SK-N-MC (cell line): ENCODE results near the gene BMP6.

Source experiments
- DNase-seq: peaks from one replicate; pipeline ENCODE4 v3.0.0-alpha.2; 2011; ENCODE audit warnings: low read depth, low spot score
- H3K27ac ChIP-seq: fragments of 200-600 bp; sonication (generic); 2 replicates; pipeline ENCODE4 v1.5.1; 2016; ENCODE audit warnings: mixed run types
- H3K36me3 ChIP-seq: fragments of 200-600 bp; sonication (generic); 2 replicates; pipeline ENCODE4 v1.6.1; 2017; ENCODE audit warnings: antibody characterized with exemption, low read length, mixed read lengths; ENCODE audit not compliant: insufficient read depth
- H3K4me3 ChIP-seq: fragments of 200-600 bp; sonication (generic); 2 replicates; pipeline ENCODE4 v1.5.1; 2016
- H3K9ac ChIP-seq: fragments of 200-600 bp; sonication (generic); 2 replicates; pipeline ENCODE4 v1.8.0; 2017; ENCODE audit warnings: mixed run types, mixed read lengths; ENCODE audit not compliant: insufficient read length
- H3K9me3 ChIP-seq: fragments of 200-600 bp; sonication (generic); 2 replicates; pipeline ENCODE4 v1.6.1; 2017; ENCODE audit warnings: low read depth, mild to moderate bottlenecking, antibody characterized with exemption, low read length, moderate library complexity, mixed read lengths
- EZH2 ChIP-seq: fragments of 200-600 bp; sonication (generic); IDR thresholded peaks from one replicate; pipeline ENCODE4 v1.6.1; 2017; ENCODE audit warnings: antibody characterized with exemption
- FOXP2 ChIP-seq: optimal IDR thresholded peaks from 2 replicates; pipeline ENCODE3; 2011; ENCODE audit warnings: mild to moderate bottlenecking, moderate library complexity; ENCODE audit not compliant: insufficient read depth; ENCODE audit errors: extremely low read length, control extremely low read depth
- POLR2AphosphoS5 ChIP-seq: IDR thresholded peaks from 2 replicates; pipeline ENCODE4 v1.6.1; 2012; ENCODE audit warnings: mild to moderate bottlenecking, low read depth, low read length, borderline replicate concordance

BMP6 gene

DNA sequence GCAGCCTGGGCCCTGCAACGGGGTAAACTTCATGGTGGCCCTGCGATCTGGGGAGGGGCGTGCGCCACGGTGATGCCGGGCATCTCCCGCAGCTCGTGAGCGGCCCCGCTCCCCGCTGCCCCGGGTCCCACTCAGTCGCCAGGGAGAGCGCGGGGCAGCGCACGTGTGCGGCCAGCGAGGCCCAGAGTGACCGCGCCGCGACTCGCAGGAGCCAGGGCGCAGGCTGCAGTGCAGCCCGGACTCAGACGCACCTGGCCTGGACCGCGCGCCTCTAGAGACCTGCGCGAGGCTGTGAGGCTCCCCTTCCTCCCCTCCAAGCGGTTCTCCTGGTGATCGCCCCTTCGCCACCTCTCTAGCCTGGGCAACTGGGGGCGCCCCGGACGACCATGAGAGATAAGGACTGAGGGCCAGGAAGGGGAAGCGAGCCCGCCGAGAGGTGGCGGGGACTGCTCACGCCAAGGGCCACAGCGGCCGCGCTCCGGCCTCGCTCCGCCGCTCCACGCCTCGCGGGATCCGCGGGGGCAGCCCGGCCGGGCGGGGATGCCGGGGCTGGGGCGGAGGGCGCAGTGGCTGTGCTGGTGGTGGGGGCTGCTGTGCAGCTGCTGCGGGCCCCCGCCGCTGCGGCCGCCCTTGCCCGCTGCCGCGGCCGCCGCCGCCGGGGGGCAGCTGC, 652 bp downstream of the BMP6 start:
- no peak overlapping the region for H3K9ac ChIP-seq
- H3K9me3 ChIP-seq: no peaks in the 10 kb centered on the region
- no peaks in the 10 kb centered on the region for H3K36me3 ChIP-seq
- TF ChIP-seq EZH2: no peak
- no peak for TF ChIP-seq FOXP2
- TF ChIP-seq POLR2AphosphoS5: no peak
- H3K27ac ChIP-seq: no peak overlapping the region
- no peak for DNase-seq
- H3K4me3 ChIP-seq: peak overlapping the region; percentile 88

DNA sequence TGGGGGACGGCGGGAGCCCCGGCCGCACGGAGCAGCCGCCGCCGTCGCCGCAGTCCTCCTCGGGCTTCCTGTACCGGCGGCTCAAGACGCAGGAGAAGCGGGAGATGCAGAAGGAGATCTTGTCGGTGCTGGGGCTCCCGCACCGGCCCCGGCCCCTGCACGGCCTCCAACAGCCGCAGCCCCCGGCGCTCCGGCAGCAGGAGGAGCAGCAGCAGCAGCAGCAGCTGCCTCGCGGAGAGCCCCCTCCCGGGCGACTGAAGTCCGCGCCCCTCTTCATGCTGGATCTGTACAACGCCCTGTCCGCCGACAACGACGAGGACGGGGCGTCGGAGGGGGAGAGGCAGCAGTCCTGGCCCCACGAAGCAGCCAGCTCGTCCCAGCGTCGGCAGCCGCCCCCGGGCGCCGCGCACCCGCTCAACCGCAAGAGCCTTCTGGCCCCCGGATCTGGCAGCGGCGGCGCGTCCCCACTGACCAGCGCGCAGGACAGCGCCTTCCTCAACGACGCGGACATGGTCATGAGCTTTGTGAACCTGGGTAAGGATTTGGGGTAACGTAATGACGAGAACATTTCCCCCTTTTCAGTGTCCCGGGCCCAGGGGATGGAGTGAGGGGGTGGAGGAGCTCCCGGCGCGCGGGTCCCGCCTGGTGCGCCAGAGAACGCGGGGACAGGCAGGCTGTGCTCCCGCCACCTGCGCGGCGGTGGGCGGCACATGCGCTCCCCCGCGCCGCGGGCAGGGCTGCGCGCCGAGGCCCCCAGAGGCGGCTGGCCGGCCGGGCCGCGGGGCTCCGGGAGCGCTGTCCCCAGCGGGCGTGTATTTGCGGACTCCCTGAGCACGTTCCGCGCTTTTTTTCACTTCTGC, 1.4 kb downstream of the BMP6 start:
- no peak for DNase-seq
- H3K36me3 ChIP-seq: no peaks in the 10 kb centered on the region
- peak overlapping the region; percentile 88 for H3K4me3 ChIP-seq
- TF ChIP-seq POLR2AphosphoS5 (no peak), FOXP2 (no peak), EZH2 (no peak)
- H3K9me3 ChIP-seq: no peaks in the 10 kb centered on the region
- no peak overlapping the region for H3K27ac ChIP-seq
- H3K9ac ChIP-seq: peak overlapping the region; percentile 42

DNA sequence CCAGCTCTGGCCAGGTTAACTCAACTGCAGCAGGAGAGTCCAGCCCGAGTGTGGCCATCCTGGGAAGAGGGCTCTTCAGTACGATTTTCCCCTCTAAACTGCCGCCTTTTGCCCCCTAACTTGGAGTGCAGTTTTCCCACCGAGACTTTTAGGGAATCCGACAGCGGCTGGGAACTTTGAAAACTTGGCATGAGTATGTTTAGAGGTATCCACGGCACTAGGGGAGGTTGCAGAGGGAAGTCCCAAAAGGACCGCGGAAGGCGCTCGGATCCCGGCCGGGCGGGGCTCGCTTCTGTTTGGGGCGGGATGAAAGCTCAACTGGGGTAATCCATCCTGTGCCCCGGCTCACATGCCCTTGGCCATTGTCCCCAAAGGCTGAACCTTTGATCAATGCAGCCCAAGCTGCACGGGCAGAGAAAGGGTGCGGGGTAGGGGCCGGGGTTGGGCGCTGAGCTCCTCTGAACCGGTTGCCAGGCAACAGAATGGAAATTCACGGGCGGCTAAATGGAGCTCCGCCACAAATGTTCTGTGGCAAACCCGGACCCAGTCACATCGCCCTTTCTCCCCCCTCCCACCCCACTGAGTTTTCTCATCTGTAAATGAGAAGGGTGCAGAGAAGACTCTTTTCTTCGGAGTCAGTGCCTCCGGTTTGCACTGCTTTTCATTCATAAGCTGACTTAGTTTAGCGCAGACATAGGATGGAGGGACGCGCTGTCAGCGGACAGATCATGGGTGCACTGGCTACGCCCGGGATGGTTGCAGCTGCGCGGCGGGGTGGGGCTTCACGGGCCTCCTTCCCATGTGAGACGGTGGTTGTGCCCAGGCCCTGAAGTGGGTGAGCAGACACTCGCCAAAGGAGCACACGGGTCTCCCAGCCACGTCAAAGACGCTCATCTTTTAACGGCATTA, 2.3 kb downstream of the BMP6 start:
- Histone ChIP-seq H3K27ac (no peak overlapping the region), H3K9me3 (no peaks in the 10 kb centered on the region), H3K36me3 (no peaks in the 10 kb centered on the region), H3K9ac (no peak overlapping the region), H3K4me3 (peak overlapping the region; percentile 88)
- TF ChIP-seq POLR2AphosphoS5 (no peak), FOXP2 (no peak), EZH2 (no peak)
- DNase-seq: no peak

DNA sequence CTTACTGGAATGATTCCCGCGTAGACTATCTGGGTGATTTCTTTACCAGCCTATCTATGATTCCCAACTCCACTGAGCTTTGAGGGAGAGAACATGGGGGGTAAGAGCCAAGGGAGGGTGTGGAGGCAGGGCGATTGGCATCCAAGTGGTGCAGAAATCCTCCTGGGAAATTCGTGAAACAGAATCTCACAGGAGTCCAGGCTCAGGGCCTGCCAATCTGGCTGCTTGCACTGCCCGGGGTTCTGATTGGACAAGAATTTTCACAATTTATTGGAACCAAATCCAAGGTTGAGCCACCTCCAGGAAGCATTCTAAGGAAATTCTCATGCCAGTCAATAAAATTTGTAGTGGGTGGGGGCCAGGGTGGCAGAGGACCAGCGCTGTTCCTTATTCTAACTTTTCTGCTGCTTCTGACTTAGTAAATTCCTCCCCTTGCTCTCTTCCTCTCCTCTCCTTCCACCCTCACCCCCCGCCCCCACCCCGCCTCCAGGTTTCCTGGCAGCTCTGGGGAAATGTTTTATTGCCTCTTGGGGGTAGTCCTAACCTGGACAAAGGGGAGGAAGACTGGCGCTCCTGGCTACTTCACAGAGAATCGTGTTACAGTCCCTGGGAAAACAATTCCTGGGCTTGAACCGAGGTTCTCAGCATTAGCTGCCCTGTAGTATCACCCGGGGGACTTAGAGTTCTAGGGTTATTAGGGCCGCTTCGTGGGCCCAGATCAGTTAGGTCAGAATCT, 3.1 kb downstream of the BMP6 start:
- H3K9ac ChIP-seq: no peak overlapping the region
- H3K9me3 ChIP-seq: no peaks in the 10 kb centered on the region
- TF ChIP-seq POLR2AphosphoS5 (no peak), EZH2 (no peak), FOXP2 (no peak)
- no peak for DNase-seq
- no peaks in the 10 kb centered on the region for H3K36me3 ChIP-seq
- peak overlapping the region; percentile 88 for H3K4me3 ChIP-seq
- no peak overlapping the region for H3K27ac ChIP-seq

DNA sequence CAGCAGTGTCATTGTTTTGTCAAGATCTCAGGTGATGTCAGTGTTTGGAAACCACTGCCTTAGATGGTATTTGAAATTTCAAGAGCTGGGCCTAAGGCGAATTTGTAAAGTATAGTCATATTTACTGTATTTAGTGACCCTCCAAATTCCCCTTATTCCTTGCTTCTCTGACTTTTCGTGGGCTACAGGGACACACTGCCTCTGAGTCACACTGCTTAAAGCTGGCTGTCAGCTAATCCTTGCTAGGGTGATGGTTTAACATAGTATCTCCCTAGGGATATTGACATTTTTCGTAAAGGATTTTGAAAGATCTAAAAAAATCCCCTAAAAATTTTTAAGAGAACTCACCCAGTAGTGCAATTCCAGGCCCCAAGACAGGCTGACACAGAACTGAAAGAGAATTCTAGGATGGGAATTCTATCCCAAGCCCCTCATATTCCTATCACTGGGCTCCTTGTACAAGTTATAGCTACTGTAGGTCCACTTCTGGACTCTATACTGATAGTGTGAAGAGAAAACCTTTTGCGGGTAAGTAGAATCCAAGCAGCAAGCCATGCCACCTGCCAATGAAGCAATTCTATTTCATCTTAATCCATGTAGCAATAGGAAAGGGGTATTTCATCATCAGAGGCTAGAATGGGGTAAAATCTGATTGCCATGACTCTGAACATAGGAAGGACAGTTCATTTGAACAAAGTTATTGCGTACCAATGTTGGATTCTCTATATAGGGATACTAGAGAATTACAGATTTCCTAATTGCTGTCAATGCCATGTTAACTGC, 4.3 kb downstream of the BMP6 start:
- H3K9ac ChIP-seq: no peak overlapping the region
- no peak overlapping the region for H3K4me3 ChIP-seq
- no peaks in the 10 kb centered on the region for H3K36me3 ChIP-seq
- no peak for TF ChIP-seq EZH2
- TF ChIP-seq POLR2AphosphoS5: no peak
- DNase-seq: no peak
- H3K27ac ChIP-seq: no peak overlapping the region
- H3K9me3 ChIP-seq: no peaks in the 10 kb centered on the region

DNA sequence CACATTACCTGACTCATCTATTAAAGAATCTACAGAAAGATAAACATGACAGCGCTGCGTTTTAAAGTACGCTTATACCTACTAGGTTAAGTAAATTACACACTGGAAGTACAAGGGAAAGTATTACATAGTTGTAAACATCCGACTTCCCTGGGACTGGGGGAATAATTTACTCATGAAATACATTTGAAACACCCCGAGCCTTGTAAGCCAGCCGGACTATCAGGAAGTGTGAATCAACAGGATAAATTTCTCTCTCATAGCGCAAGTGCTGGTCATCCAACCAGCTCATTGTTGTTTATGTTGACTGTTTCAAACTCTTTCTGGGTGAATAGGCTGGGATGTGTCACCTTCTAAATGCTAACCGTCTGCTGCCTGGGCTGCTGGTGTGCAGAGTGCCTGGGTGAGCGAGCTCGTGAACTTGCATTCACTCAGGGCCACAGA, 4.9 kb downstream of the BMP6 start:
- no peak for TF ChIP-seq POLR2AphosphoS5
- no peak for TF ChIP-seq EZH2
- no peak for TF ChIP-seq FOXP2
- Histone ChIP-seq H3K9ac (no peak overlapping the region), H3K4me3 (no peak overlapping the region), H3K9me3 (no peaks in the 10 kb centered on the region), H3K27ac (no peak overlapping the region), H3K36me3 (no peaks in the 10 kb centered on the region)
- DNase-seq: no peak

DNA sequence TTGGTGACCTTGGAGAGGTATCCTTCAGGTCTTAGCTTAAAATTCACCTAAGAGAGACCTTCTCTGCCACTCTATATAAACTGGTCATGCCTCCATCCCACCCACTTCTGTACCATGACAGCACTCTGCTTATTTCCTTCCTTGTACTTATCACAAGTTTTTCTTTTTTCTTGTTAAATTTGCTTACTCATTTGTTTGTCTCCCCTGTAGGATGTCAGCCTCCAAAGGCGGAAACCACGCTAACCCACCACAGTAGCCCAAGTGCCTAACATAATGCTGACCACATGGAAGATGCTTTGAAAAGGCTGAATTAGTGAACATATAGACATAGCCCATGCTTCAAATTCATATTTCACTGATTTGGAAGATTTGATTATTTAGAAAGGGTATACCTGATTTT, 5.4 kb downstream of the BMP6 start:
- H3K27ac ChIP-seq: no peak overlapping the region
- no peak for DNase-seq
- H3K9me3 ChIP-seq: no peaks in the 10 kb centered on the region
- TF ChIP-seq POLR2AphosphoS5 (no peak), FOXP2 (no peak), EZH2 (no peak)
- no peak overlapping the region for H3K9ac ChIP-seq
- no peaks in the 10 kb centered on the region for H3K36me3 ChIP-seq
- no peak overlapping the region for H3K4me3 ChIP-seq
